HG02938 (cell line): ENCODE data around the gene GLRA1.

ENCODE experiments used
- ATAC-seq: cut with Tn5 transposase; IDR thresholded peaks from one replicate; pipeline ENCODE4 v1.9.1; 2021; ENCODE audit warnings: mild to moderate bottlenecking, moderate library complexity; ENCODE audit not compliant: unreplicated experiment

Gene GLRA1

DNA sequence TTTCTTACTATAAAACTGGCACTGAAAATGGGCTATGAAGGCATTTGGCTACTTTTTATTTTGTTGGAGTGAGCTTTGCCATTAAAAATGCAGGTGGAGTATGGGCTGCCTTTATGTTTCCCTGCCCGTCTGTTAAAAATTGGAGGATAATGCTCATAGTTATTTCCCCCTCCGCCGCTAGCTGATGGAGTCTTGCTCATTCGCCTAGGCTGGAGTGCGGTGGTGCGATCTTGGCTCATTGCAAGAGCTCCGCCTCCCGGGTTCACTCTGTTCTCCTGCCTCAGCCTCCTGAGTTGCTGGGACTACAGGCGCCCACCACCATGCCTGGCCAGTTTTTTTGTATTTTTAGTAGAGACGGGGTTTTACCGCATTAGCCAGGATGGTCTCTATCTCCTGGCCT lies 144.3 kb downstream of the GLRA1 start:
- ATAC-seq: no peak

DNA sequence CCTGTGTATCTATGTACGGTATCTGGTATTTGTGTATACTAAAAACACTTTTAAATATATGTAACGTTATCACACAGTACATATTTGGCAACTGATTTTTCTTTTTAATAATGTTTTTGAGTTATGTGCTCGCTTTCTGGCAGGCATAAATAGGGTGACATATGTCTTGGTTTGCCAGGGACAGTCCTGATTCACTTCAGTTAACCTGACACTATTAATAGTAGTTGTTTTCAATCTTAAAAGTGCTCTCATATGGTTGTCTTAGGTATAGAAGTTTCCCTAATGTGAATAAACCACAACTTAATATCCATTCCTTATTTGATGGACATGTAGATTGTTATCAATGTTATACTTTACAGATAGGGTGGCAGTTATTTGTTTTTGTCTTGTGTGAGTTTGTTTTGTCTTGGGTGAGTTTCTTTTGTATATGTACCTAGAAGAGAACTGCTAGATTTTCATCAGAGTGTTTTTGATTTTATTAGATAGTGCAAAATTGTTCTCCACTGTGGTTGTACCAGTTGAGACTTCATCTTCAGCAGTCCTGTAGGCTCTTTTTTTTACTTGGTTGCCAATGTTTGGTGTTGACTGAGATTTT lies 145.0 kb downstream of the GLRA1 start:
- ATAC-seq: no peak

DNA sequence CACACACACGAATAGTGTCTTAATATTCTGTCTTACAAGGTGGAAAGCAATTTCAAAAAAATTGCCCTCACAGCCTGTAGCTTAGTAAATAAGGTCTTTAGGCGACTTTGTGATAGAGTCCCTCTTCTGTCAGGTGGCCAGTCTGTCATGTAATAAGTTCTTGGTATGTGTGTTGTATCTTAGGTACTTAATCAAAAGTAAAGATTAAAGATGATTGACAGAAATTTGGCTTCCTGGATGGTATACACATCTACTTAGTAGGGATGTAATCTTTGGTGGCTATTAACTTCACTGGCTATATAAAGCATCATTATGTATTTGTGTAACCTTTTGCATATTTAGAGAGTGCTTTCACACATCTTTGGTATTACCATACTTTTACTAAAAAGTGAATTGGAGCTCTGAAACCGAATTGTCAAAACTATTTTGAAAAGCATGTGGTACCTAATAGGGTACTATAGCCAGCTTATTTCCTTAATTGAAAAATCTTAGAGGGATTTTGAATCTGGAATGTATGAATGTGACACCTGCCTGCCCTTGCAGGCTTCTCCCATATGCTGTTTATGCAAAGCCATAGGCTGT lies 149.5 kb downstream of the GLRA1 start:
- no peak for ATAC-seq

DNA sequence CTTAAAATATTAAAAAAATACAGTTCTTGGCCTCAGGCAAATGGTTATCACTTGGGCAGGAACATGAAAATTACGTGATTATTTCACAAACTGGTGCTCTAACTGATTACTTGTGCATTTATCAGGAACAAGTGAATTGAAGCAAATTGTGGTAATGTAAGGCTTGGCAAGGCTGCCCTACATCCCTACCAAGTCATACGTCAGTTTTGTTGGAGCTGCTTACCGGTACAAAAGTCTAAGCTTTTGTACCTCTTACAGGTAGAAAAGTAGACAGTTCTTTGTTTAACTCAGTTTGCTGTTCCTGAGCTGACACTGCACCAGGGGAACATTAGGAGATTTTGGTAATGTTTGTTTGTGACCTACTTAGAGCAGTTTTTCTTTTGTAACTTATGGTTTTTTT lies 150.7 kb downstream of the GLRA1 start:
- ATAC-seq: no peak

DNA sequence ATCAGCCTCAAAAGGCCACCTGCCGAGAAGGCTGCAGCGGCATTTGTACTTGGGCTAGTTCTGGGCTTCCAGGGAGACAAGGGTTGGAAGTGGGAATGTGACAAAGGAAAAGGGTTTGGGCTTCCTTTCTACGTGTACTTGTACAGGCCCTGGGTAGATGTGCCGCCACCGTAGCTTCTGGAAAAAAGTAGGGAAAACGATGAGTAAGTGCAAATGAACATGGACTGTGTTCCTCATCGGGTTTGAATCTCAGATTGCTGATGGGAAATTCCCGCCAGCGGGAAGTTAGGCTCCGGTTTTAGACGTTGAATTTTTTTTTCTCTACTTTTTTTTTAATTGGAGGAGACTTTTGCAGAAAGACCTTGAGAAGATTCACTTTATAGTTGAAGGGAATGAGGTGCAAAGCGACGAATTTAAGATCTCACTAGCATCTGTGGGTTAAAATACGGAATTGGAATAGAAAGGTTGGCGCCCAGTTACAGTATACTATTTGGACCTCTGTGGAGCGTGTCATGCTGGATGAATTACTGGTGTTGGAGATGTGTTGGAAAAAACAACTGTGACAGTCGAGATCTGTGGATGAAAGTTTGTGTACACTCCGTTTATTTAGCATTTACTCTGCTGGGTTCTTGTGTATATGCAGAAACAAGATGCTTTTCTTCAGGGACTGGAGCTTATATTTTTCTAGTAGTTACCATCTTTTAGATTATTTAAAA lies 151.6 kb downstream of the GLRA1 start:
- ATAC-seq: no peak
